ENCODE measurements around the gene HSDL1. TPM values are rescaled to one million over a fixed set of nuclear protein-coding genes. Genes with fewer than 3 reads are reported as not detected.

HSDL1 gene
- total RNA-seq, 1 donor from 2014 or later = 31.0 TPM

DNA sequence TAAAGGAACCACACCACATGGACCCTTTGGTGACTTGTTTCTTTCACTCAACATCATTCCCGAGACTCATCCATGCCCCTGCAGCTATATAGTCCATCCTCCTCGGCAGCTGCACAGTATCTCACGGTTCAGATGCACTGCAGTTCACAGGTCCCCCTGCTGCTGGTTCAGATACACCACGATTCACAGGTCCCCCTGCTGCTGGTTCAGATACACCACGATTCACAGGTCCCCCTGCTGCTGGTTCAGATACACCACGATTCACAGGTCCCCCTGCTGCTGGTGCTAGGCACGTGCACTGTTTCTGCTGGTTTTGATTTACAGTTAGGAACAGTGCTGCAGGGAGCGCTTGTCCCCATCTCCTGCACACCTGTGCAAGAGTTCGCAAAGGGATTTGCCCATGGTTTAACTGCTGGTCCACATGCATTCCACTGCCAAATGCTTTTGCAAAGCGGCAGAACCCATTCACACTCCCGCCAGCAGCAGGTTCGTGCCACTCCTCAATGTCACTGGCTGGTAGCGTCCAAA lies 3.8 kb downstream of the HSDL1 start:
- H3K27me3 ChIP-seq = no peaks in the 10 kb centered on the region
- no peak for TF ChIP-seq CTCF (IDR thresholded peaks at IDR 0.05)
- no peak for DNase-seq
- H3K36me3 ChIP-seq = no peaks in the 10 kb centered on the region
- peaks cover 5% of the 10 kb centered on the region for H3K4me1 ChIP-seq
- intact Hi-C loops (cut with DNase I) = no loop called here
- no peaks in the 10 kb centered on the region for H3K9me3 ChIP-seq
- H3K27ac ChIP-seq = no peak overlapping the region
- ATAC-seq = no peak
- H3K4me3 ChIP-seq = no peak overlapping the region

GRCh38 chr16:84139628-84140258 lies 5.2 kb downstream of the HSDL1 start:
- Histone ChIP-seq H3K36me3 (no peaks in the 10 kb centered on the region), H3K27me3 (no peaks in the 10 kb centered on the region), H3K27ac (peak overlapping the region; percentile 61), H3K4me3 (no peak overlapping the region), H3K4me1 (no peaks in the 10 kb centered on the region), H3K9me3 (no peaks in the 10 kb centered on the region)
- DNase-seq = no peak
- intact Hi-C loops (cut with DNase I) = no loop called here
- TF ChIP-seq CTCF (IDR thresholded peaks at IDR 0.05) = no peak
- no peak for ATAC-seq

- Histone ChIP-seq H3K4me1 (no peaks in the 10 kb centered on the region), H3K27me3 (no peaks in the 10 kb centered on the region), H3K4me3 (no peak overlapping the region), H3K9me3 (no peaks in the 10 kb centered on the region), H3K36me3 (no peaks in the 10 kb centered on the region), H3K27ac (peak overlapping the region; percentile 61)
- intact Hi-C loops (cut with DNase I) = no loop called here
- ATAC-seq (peak; percentile 88), DNase-seq (no peak)
- no peak for TF ChIP-seq CTCF (IDR thresholded peaks at IDR 0.05)
Observed at GRCh38 chr16:84138824-84139627, 6.0 kb downstream of the HSDL1 start.

- H3K27ac ChIP-seq = peak overlapping the region; percentile 61
- no peak overlapping the region for H3K4me3 ChIP-seq
- ATAC-seq = no peak
- no peaks in the 10 kb centered on the region for H3K9me3 ChIP-seq
- H3K27me3 ChIP-seq = no peaks in the 10 kb centered on the region
- intact Hi-C loops (cut with DNase I) = no loop called here
- no peaks in the 10 kb centered on the region for H3K36me3 ChIP-seq
- H3K4me1 ChIP-seq = no peaks in the 10 kb centered on the region
- no peak for DNase-seq
- TF ChIP-seq CTCF (IDR thresholded peaks at IDR 0.05) = no peak
Observed at GRCh38 chr16:84138500-84138823, 6.5 kb downstream of the HSDL1 start.

DNA sequence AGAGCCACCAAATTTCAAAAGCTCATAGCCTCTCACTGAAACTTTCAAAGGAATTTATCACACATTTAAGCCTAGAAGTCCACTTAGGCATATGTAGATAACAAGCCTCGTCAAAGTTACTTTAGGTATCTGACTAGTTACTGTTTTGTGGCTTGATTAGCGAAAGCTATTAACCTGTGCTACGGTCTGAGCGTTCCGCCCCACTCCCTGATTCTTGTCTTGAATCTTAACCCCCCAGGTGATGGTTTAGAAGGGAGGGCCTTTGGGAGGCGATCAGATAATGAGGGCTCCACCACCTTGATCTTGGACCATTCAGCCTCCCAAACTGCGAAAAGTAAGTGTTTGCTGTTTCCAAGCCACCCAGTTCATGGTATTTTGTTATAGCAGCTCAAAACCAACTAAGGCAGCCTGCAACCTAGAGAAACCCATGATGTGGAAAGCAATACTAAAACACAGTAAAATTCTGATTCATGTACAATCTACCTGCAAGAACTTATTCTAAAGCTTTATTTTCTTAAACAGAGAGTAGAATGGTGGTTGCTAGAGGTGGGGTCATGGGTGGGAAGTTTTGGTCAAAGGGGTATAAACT lies 7.1 kb downstream of the HSDL1 start:
- Histone ChIP-seq H3K4me3 (no peak overlapping the region), H3K36me3 (no peaks in the 10 kb centered on the region), H3K9me3 (no peaks in the 10 kb centered on the region), H3K27ac (no peak overlapping the region), H3K27me3 (no peaks in the 10 kb centered on the region), H3K4me1 (no peaks in the 10 kb centered on the region)
- TF ChIP-seq CTCF (IDR thresholded peaks at IDR 0.05) = no peak
- ATAC-seq (no peak), DNase-seq (no peak)
- intact Hi-C loops (cut with DNase I) = no loop called here

All from upper lobe of right lung (tissue), 1 donor.